Gastrocnemius medialis (tissue), 4 donors: ENCODE results near the gene RPL6.

Source experiments
- POLR2A ChIP-seq, 2 donors: fragments of 450-650 bp; IDR thresholded peaks; one replicate each; pipeline ENCODE4 v1.6.1; 2017; ENCODE audit warnings: antibody characterized with exemption in 2 of 2, mild to moderate bottlenecking in 2 of 2, moderate library complexity in 2 of 2
- TF ChIP-seq, protein P1 (sequence below), 5 experiments: fragments of 450-650 bp in 3 of 5; fragments of 200-600 bp in 2 of 5; sonication (generic) in 2 of 5; IDR thresholded peaks in 4 of 5; conservative IDR thresholded peaks in 1 of 5; 1 replicate in 4 of 5; 2 replicates in 1 of 5; pipeline ENCODE4 v1.5.1; 2016 to 2019; ENCODE audit warnings: antibody characterized with exemption in 5 of 5, mild to moderate bottlenecking in 3 of 5, moderate library complexity in 3 of 5

DNA sequence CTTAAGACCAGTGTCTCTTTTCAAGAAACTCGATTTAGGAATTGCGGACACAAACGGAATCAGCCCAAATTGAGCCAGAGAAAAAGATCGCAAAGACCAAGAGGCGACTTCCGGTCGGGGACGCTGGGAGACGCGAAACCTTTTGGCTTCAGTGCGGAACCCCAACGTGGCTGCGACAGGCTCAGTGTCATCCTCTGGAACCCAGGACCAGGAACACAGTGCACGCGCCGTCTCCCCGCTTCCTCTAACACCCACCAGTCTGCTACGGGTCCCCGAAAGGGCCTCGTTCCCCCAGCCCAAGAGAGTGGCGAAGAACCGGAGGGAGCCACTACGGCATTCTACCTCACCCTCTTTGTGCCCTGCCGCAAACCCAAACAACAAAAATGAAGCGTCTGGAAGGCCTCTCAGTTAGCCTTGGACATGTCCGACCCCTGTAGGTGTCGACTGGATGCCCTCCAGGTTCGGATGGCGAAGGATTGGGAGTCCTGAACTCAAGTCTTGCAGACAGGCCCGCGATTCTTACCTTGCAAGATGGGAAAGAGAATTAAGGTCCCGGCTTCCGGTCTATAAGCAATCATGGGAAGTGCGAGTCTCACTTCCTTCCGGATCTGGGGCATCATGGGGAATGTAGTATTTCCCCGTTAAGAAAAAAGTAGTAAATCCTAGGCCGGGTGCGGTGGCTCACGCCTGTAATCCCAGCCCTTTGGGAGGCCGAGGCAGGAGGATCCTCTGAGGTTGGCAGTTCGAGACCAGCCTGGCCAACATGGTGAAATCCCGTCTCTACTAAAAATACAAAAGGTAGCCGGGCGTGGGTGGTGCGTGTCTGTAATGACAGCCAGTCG is at the start of gene RPL6:
- peak; percentile 82 to 87 for TF ChIP-seq POLR2A (IDR thresholded peaks at IDR 0.05)
- TF ChIP-seq, protein P1, sequence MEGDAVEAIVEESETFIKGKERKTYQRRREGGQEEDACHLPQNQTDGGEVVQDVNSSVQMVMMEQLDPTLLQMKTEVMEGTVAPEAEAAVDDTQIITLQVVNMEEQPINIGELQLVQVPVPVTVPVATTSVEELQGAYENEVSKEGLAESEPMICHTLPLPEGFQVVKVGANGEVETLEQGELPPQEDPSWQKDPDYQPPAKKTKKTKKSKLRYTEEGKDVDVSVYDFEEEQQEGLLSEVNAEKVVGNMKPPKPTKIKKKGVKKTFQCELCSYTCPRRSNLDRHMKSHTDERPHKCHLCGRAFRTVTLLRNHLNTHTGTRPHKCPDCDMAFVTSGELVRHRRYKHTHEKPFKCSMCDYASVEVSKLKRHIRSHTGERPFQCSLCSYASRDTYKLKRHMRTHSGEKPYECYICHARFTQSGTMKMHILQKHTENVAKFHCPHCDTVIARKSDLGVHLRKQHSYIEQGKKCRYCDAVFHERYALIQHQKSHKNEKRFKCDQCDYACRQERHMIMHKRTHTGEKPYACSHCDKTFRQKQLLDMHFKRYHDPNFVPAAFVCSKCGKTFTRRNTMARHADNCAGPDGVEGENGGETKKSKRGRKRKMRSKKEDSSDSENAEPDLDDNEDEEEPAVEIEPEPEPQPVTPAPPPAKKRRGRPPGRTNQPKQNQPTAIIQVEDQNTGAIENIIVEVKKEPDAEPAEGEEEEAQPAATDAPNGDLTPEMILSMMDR (IDR thresholded peaks at IDR 0.05 in 4 of 5, conservative IDR thresholded peaks at IDR 0.05 in 1 of 5), result no peak
